Dendritic cell treated with granulocyte-macrophage colony-stimulating factor and Interleukin-4, amounts not matched to agents 40 ng/mL and 50 ng/mL, for 4 days (primary cell): ENCODE data around the gene VASN.
"Not testable (repeated sequence)": the region's sequence is repeated elsewhere in the genome, so short reads cannot be mapped to it uniquely, and the experiment has no call there.

ENCODE experiments used
- H3K27ac Mint-ChIP-seq: one replicate; pipeline ENCODE4 v1.8.0; 2022; ENCODE audit warnings: mild to moderate bottlenecking, mixed read lengths
- H3K27me3 Mint-ChIP-seq: one replicate; pipeline ENCODE4 v1.8.0; 2022; ENCODE audit warnings: mild to moderate bottlenecking, mixed read lengths
- H3K36me3 Mint-ChIP-seq: one replicate; pipeline ENCODE4 v1.8.0; 2022; ENCODE audit warnings: low read depth, mixed read lengths
- H3K4me1 Mint-ChIP-seq: one replicate; pipeline ENCODE4 v1.8.0; 2022; ENCODE audit warnings: low read depth, mixed read lengths
- H3K4me3 Mint-ChIP-seq: one replicate; pipeline ENCODE4 v1.8.0; 2022; ENCODE audit warnings: mild to moderate bottlenecking, moderate library complexity, mixed read lengths
- H3K9me3 Mint-ChIP-seq: one replicate; pipeline ENCODE4 v1.8.0; 2022; ENCODE audit warnings: mixed read lengths
- intact Hi-C: fragments of 100-400 bp; cut with micrococcal nuclease; formaldehyde crosslinking; loops from one replicate; pipeline ENCODE4 v1.15.0; 2022

VASN gene

DNA sequence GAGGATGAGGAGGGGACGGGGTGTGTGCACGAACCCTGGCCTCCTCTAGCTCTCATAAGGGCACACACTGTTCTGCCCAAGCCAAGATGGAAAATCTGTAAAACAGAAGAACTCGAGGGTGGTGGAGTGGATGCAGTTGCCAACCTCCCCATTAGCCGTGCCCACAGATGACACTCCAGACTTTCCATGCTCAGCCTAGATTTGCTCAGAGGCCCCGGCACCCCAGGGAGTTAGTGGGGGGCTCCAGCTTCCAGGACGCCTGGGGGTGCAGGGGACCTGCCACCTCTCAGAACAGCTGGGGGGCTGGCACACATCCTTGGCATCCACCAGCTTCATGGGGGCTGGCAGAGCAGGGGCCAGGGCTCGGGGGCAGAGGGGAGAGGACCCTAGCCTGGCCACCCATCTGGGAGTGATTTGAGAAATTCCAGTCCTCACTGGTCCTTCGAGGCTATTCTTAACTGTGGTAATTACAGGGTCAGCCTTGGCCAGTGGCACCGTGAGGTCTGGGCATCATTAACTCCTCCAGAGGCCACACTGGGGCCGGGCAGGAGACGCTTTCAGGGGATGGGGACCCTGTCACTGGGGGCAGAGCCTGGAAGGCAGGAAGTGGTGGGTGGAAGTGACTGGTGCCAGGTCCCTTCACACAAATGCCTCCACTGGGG, 14.3 kb downstream of the VASN start:
- intact Hi-C loops, result no loop called here
- H3K9me3 Mint-ChIP-seq, result no peaks in the 10 kb centered on the region

DNA sequence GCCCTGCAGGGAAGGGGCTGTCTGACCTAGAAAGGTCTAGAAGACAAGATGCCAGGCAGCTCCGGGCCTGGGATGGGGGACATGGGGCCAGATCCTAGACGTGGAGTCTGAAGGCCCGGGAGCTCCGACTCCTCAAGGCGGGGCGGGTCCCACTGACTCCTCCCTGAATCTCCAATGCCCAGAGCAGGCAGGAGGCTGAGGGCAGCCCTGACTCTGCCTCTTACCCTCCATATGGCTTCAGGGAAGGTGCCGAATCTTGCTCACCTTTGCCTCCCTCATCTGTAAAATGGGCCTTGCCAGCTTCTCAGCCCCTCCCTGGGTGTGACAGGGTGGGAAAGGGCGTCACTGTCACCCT, 14.8 kb downstream of the VASN start:
- H3K27ac Mint-ChIP-seq, result no peak overlapping the region
- no peaks in the 10 kb centered on the region for H3K4me1 Mint-ChIP-seq
- H3K4me3 Mint-ChIP-seq, result no peak overlapping the region
- H3K27me3 Mint-ChIP-seq, result no peaks in the 10 kb centered on the region
- peaks cover 100% of the 10 kb centered on the region for H3K36me3 Mint-ChIP-seq
- intact Hi-C loops, result no loop called here
- no peaks in the 10 kb centered on the region for H3K9me3 Mint-ChIP-seq

More for the DNA sequence above, 14.3 kb downstream of the VASN start:
- Mint-ChIP-seq H3K4me1 (no peaks in the 10 kb centered on the region), H3K27me3 (no peaks in the 10 kb centered on the region), H3K4me3 (no peak overlapping the region), H3K27ac (no peak overlapping the region), H3K36me3 (peaks cover 100% of the 10 kb centered on the region)

- Mint-ChIP-seq H3K27me3 (no peaks in the 10 kb centered on the region), H3K4me1 (no peaks in the 10 kb centered on the region), H3K4me3 (no peak overlapping the region), H3K27ac (no peak overlapping the region), H3K36me3 (peaks cover 100% of the 10 kb centered on the region), H3K9me3 (no peaks in the 10 kb centered on the region)
- intact Hi-C loops, result no loop called here
Observed at GRCh38 chr16:4386951-4387565, 15.4 kb downstream of the VASN start.

GRCh38 chr16:4387781-4388180, 16.1 kb downstream of the VASN start:
- Mint-ChIP-seq H3K4me3 (no peak overlapping the region), H3K27me3 (no peaks in the 10 kb centered on the region), H3K9me3 (no peaks in the 10 kb centered on the region), H3K36me3 (peaks cover 100% of the 10 kb centered on the region), H3K27ac (no peak overlapping the region), H3K4me1 (no peaks in the 10 kb centered on the region)
- intact Hi-C loops, result no loop called here

GRCh38 chr16:4388271-4389021, 16.8 kb downstream of the VASN start:
- H3K4me1 Mint-ChIP-seq, result no peaks in the 10 kb centered on the region
- no peaks in the 10 kb centered on the region for H3K27me3 Mint-ChIP-seq
- no peak overlapping the region for H3K4me3 Mint-ChIP-seq
- no peak overlapping the region for H3K27ac Mint-ChIP-seq
- no peaks in the 10 kb centered on the region for H3K9me3 Mint-ChIP-seq
- intact Hi-C loops, result no loop called here
- H3K36me3 Mint-ChIP-seq, result peaks cover 100% of the 10 kb centered on the region

GRCh38 chr16:4389051-4389955, 17.7 kb downstream of the VASN start:
- peaks cover 100% of the 10 kb centered on the region for H3K36me3 Mint-ChIP-seq
- peaks cover 2% of the 10 kb centered on the region for H3K4me1 Mint-ChIP-seq
- intact Hi-C loops, result no loop called here
- no peaks in the 10 kb centered on the region for H3K9me3 Mint-ChIP-seq
- H3K27ac Mint-ChIP-seq, result no peak overlapping the region
- no peaks in the 10 kb centered on the region for H3K27me3 Mint-ChIP-seq
- H3K4me3 Mint-ChIP-seq, result no peak overlapping the region

DNA sequence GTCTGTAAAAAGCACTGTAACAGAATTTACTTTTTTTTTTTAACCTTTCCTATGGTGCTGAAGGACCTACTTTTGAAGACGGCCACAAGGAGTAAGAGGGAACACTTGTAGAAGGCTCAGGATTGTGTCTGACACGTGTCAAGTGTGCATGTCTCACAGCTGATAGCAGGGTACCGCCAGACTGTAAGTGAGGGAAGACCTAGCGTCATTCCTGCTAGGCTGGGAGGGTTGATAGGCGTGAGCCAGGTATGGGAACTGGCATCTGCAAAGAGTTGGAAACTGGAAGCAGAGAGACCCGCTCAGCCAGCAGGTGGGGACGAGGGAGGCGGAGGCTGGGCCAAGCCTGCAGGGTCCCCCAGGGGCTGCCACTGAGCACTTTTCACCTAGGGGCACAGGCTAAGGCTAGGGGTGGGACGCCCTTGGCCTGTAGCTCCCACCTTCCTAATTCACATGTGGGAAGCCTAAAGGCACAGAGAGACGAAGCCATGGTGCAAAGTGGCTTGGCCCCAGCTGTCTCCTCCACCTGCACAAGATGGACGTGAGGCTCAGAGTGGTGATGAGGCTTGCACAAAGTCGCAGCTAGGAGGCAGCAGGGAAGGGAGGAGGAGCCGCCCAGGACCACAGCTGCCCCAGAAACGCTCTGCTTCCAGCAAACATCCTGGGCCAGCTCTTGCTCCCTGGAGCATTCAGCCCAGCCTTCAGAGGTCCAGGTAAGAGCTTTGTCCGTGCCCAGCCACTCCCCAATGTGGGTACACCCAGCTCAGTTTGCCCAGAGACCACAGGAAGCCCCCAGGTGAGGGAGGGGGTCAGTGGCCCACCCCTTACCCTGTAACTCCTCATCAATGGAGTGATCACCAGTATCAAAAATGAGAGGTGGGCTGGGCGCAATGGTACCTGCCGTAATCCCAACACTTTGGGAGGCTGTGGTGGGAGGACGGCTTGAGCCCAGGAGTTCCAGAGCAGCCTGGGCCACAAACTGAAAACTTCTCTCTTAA, 18.9 kb downstream of the VASN start:
- H3K4me3 Mint-ChIP-seq, result no peak overlapping the region
- peaks cover 14% of the 10 kb centered on the region for H3K4me1 Mint-ChIP-seq
- no peaks in the 10 kb centered on the region for H3K9me3 Mint-ChIP-seq
- intact Hi-C loops, result no loop called here
- no peaks in the 10 kb centered on the region for H3K27me3 Mint-ChIP-seq
- peaks cover 100% of the 10 kb centered on the region for H3K36me3 Mint-ChIP-seq
- no peak overlapping the region for H3K27ac Mint-ChIP-seq

DNA sequence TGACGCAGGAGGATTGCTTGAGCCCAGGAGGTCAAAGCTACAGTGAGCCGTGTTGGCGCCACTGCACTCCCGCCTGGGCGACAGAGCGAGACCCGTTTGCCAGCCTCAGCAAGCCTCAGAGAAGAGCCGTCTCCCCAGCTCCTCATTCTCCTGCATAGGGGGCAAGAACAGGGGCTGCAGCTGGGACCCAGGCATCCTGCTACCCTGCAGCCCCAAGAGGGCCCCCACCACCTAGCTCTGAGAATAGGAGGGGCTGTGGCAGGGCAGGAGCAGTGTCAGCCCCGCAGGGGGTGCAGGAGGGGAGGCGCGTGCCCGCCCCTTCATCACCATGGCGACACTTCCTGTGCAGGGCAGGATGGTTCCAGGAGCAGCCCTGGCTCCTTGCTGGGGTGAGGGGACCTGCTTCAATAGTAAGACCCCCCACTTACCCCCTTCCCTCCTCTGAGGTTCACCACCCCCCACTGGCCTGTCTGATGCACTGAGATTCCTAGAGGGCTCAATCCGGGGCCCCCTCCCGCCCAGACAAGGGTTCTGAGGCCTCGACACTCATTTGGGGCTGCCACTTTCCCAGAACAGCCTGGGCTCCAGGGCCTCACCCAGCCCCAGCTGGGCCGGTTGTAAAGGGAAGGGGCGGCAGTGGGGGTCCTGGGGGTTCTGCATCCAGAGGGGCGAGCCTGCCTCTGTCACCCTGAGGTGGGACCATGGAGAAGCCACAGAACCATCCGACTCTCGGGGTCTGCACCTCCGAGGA, 20.2 kb downstream of the VASN start:
- intact Hi-C loops, result no loop called here
- Mint-ChIP-seq H3K27me3 (no peaks in the 10 kb centered on the region), H3K4me1 (peaks cover 17% of the 10 kb centered on the region), H3K4me3 (no peak overlapping the region), H3K36me3 (peaks cover 100% of the 10 kb centered on the region), H3K9me3 (no peaks in the 10 kb centered on the region), H3K27ac (no peak overlapping the region)

GRCh38 chr16:4392382-4393239, 21.0 kb downstream of the VASN start:
- Mint-ChIP-seq H3K4me3 (no peak overlapping the region), H3K27me3 (no peaks in the 10 kb centered on the region), H3K4me1 (peaks cover 17% of the 10 kb centered on the region), H3K9me3 (no peaks in the 10 kb centered on the region), H3K27ac (no peak overlapping the region), H3K36me3 (peaks cover 100% of the 10 kb centered on the region)
- intact Hi-C loops, result no loop called here

- H3K27me3 Mint-ChIP-seq, result no peaks in the 10 kb centered on the region
- no peak overlapping the region for H3K4me3 Mint-ChIP-seq
- H3K4me1 Mint-ChIP-seq, result peaks cover 17% of the 10 kb centered on the region
- no peaks in the 10 kb centered on the region for H3K9me3 Mint-ChIP-seq
- H3K27ac Mint-ChIP-seq, result no peak overlapping the region
- intact Hi-C loops, result no loop called here
- H3K36me3 Mint-ChIP-seq, result peaks cover 98% of the 10 kb centered on the region
Observed at GRCh38 chr16:4393240-4393600, 21.6 kb downstream of the VASN start.

DNA sequence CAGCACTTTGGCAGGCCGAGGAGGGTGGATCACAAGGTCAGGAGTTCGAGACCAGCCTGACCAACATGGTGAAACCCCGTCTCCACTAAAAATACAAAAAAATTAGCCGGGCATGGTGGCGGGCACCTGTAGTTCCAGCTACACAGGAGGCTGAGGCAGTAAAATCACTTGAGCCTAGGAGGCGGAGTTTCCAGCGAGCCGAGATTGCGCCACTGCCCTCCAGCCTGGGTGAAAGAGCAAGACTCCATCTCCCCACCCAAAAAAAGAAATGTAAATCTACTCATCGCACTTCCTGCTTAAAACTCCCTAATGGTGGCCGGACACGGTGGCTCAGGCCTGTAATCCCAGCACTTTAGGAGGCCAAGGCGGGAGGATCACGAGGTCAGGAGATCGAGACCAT, 22.2 kb downstream of the VASN start:
- H3K9me3 Mint-ChIP-seq, H3K4me3 Mint-ChIP-seq, H3K27me3 Mint-ChIP-seq, intact Hi-C loops, H3K27ac Mint-ChIP-seq: not testable (repeated sequence)
- peaks cover 98% of the 10 kb centered on the region for H3K36me3 Mint-ChIP-seq
- H3K4me1 Mint-ChIP-seq, result peaks cover 20% of the 10 kb centered on the region
